Liver (tissue), 3 donors: Measurements from ENCODE around the gene MUC13.

Source experiments
- CTCF ChIP-seq: fragments of 150-350 bp; IDR thresholded peaks from 2 replicates; pipeline ENCODE4 v1.5.1; 2017; ENCODE audit warnings: improper control_type of control experiment, low read depth, low read length; ENCODE audit not compliant: missing input control
- EGR1 ChIP-seq, 2 donors: IDR thresholded peaks; 2 replicates each; pipeline ENCODE4 v1.6.1; 2016 to 2018; ENCODE audit warnings: antibody characterized with exemption in 2 of 2, low read depth in 2 of 2
- GABPA ChIP-seq, 2 donors: IDR thresholded peaks in 1 of 2; conservative IDR thresholded peaks in 1 of 2; 2 replicates each; pipeline ENCODE4 v1.6.1; 2016; ENCODE audit warnings: antibody characterized with exemption in 2 of 2, mild to moderate bottlenecking in 1 of 2, moderate library complexity in 1 of 2
- JUND ChIP-seq, 2 donors: IDR thresholded peaks; 2 replicates each; pipeline ENCODE4 v1.6.1; 2016; ENCODE audit warnings: antibody characterized with exemption in 2 of 2
- REST ChIP-seq: IDR thresholded peaks from 2 replicates; pipeline ENCODE4 v1.6.1; 2016; ENCODE audit warnings: antibody characterized with exemption, mild to moderate bottlenecking
- RXRA ChIP-seq, 2 donors: IDR thresholded peaks; 2 replicates each; pipeline ENCODE4 v1.6.1; 2017 to 2018; ENCODE audit warnings: antibody characterized with exemption in 2 of 2, mild to moderate bottlenecking in 1 of 2
- TAF1 ChIP-seq: conservative IDR thresholded peaks from 2 replicates; pipeline ENCODE4 v1.6.1; 2016; ENCODE audit warnings: antibody characterized with exemption, mild to moderate bottlenecking
- ZBTB33 ChIP-seq: IDR thresholded peaks from 2 replicates; pipeline ENCODE4 v1.6.1; 2016; ENCODE audit warnings: antibody characterized with exemption
- donor health status: healthy.
- donor health status: healthy.

- no peak for TF ChIP-seq CTCF
- no peak for TF ChIP-seq TAF1
- TF ChIP-seq EGR1 (IDR thresholded peaks at IDR 0.05; ENCODE audit: low read depth in 2 of 2): no peak
- no peak for TF ChIP-seq REST
- no peak for TF ChIP-seq JUND (IDR thresholded peaks at IDR 0.05)
- TF ChIP-seq GABPA (IDR thresholded peaks at IDR 0.05 in 1 of 2, conservative IDR thresholded peaks at IDR 0.05 in 1 of 2): no peak
- no peak for TF ChIP-seq ZBTB33
- no peak for TF ChIP-seq RXRA (IDR thresholded peaks at IDR 0.05)
Measured at GRCh38 chr3:124964387-124964786, 29.8 kb upstream of the MUC13 start.
